SU-DHL-6 (cell line): ENCODE data around the gene NEGR1.

Experiments
- EZH2phosphoT487 ChIP-seq: fragments of 200-600 bp; sonication (generic), shearing (Covaris generic); conservative IDR thresholded peaks from 2 replicates; pipeline ENCODE4 v1.6.1; 2018; ENCODE audit warnings: mild to moderate bottlenecking, antibody characterized with exemption, low read length, moderate library complexity, mixed read lengths
- TF ChIP-seq, protein P1 (sequence below): fragments of 200-600 bp; sonication (generic); IDR thresholded peaks from one replicate; pipeline ENCODE4 v1.5.1; 2017; ENCODE audit warnings: antibody characterized with exemption, mild to moderate bottlenecking, low read length, moderate library complexity; ENCODE audit not compliant: insufficient read depth, poor library complexity, severe bottlenecking

- TF ChIP-seq, protein P1, sequence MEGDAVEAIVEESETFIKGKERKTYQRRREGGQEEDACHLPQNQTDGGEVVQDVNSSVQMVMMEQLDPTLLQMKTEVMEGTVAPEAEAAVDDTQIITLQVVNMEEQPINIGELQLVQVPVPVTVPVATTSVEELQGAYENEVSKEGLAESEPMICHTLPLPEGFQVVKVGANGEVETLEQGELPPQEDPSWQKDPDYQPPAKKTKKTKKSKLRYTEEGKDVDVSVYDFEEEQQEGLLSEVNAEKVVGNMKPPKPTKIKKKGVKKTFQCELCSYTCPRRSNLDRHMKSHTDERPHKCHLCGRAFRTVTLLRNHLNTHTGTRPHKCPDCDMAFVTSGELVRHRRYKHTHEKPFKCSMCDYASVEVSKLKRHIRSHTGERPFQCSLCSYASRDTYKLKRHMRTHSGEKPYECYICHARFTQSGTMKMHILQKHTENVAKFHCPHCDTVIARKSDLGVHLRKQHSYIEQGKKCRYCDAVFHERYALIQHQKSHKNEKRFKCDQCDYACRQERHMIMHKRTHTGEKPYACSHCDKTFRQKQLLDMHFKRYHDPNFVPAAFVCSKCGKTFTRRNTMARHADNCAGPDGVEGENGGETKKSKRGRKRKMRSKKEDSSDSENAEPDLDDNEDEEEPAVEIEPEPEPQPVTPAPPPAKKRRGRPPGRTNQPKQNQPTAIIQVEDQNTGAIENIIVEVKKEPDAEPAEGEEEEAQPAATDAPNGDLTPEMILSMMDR = no peak
- no peak for TF ChIP-seq EZH2phosphoT487
Measured at GRCh38 chr1:71979882-71980281, 302.5 kb downstream of the NEGR1 start.
